ENCODE data around the gene SLC12A6.
"Not testable (repeated sequence)": the region's sequence is repeated elsewhere in the genome, so short reads cannot be mapped to it uniquely, and the experiment has no call there.

Gene SLC12A6

DNA sequence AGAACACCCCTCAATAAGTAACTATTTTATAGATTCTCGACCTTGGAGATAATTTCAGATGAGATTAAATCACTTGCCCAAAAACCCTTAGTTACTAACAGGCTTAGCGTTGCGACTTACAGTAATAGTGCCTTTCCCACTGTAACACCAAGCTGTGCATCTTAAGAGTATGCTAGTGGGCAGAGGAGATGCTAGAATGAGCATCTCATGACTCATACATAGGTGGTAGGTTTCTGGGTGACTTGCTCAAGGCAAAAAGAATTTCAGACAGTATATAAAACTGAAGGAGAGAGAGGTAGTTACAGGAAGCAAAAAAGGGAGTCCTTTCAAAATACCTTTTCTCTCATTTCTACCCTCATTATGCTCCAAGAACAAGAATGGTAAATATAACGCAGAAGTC, 131.6 kb downstream of the SLC12A6 start:
- peak; percentile 19 for DNase-seq (ENCODE audit: low read depth, low spot score)
- no peak overlapping the region for H3K4me3 ChIP-seq (ENCODE audit: low read depth, low read length)
- TF ChIP-seq, protein P1, sequence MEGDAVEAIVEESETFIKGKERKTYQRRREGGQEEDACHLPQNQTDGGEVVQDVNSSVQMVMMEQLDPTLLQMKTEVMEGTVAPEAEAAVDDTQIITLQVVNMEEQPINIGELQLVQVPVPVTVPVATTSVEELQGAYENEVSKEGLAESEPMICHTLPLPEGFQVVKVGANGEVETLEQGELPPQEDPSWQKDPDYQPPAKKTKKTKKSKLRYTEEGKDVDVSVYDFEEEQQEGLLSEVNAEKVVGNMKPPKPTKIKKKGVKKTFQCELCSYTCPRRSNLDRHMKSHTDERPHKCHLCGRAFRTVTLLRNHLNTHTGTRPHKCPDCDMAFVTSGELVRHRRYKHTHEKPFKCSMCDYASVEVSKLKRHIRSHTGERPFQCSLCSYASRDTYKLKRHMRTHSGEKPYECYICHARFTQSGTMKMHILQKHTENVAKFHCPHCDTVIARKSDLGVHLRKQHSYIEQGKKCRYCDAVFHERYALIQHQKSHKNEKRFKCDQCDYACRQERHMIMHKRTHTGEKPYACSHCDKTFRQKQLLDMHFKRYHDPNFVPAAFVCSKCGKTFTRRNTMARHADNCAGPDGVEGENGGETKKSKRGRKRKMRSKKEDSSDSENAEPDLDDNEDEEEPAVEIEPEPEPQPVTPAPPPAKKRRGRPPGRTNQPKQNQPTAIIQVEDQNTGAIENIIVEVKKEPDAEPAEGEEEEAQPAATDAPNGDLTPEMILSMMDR (IDR thresholded peaks at IDR 0.05; ENCODE audit: insufficient read depth, low read length, missing control alignments), result no peak
- POLR2A ChIA-PET, result interaction anchor here (1.0 kb wide), 1 partner anchor 96 kb away, joined by 3 read pairs; no protein-coding TSS in a partner anchor
- CTCF ChIA-PET, result interaction anchor here (1.3 to 14.3 kb wide), 2 partner anchors 94 to 144 kb away, joined by 5 to 324 read pairs; no protein-coding TSS in a partner anchor

DNA sequence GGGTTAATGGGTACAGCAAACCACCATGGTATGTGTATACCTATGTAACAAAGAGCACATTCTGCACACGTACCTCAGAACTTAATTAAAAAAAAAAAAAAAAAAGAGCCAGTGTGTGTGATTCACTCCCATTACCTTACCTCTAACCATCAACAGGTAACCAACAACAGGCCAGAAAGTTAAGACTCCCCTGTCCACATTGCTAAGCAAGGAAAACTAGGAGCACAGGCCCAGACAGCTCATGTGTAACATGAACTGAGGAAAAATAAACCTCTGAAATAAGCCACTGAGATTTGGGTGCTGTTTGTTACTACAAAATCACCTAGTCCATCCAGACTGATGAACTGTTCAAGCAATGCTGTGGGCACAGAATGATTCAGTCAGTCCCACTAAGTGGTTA, 133.6 kb downstream of the SLC12A6 start:
- TF ChIP-seq, protein P1 (IDR thresholded peaks at IDR 0.05; ENCODE audit: insufficient read depth, low read length, missing control alignments), result no peak
- no peak overlapping the region for H3K4me3 ChIP-seq (ENCODE audit: low read depth, low read length)
- CTCF ChIA-PET, result interaction anchor here (1.3 kb wide), 1 partner anchor 94 kb away, joined by 3 read pairs; no protein-coding TSS in a partner anchor
- no peak for DNase-seq (ENCODE audit: low read depth, low spot score)
- POLR2A ChIA-PET, result interaction anchor here (0.6 kb wide), 1 partner anchor 49 kb away, joined by 3 read pairs; no protein-coding TSS in a partner anchor

- DNase-seq (ENCODE audit: low read depth, low spot score), result no peak
- no peak overlapping the region for H3K4me3 ChIP-seq (ENCODE audit: low read depth, low read length)
- TF ChIP-seq, protein P1 (IDR thresholded peaks at IDR 0.05; ENCODE audit: insufficient read depth, low read length, missing control alignments), result no peak
- CTCF ChIA-PET, result interaction anchor here (1.3 kb wide), 1 partner anchor 93 kb away, joined by 3 read pairs; no protein-coding TSS in a partner anchor
- POLR2A ChIA-PET, result no interaction called here
Observed at GRCh38 chr15:34203305-34203704, 134.3 kb downstream of the SLC12A6 start.

DNA sequence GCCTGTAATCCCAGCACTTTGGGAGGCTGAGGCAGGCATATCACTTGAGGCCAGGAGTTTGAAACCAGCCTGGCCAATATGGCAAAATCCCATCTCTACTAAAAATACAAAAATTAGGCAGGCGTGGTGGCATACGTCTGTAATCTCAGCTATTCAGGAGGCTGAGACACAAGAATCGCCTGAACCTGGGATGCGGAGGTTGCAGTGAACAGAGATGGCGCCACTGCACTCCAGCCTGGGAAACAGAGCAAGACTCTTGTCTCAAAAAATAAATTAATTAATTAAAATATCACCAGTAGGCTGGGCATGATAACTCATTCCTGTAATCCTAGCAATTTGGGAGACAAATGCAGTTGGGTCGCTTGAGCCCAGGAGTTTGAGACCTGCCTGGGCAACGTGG, 144.3 kb downstream of the SLC12A6 start:
- H3K4me3 ChIP-seq (ENCODE audit: low read depth, low read length); POLR2A ChIA-PET; DNase-seq (ENCODE audit: low read depth, low spot score): not testable (repeated sequence)
- CTCF ChIA-PET, result interaction anchor here (0.7 to 0.8 kb wide), 2 partner anchors 15 to 83 kb away, joined by 3 read pairs; no protein-coding TSS in a partner anchor

DNA sequence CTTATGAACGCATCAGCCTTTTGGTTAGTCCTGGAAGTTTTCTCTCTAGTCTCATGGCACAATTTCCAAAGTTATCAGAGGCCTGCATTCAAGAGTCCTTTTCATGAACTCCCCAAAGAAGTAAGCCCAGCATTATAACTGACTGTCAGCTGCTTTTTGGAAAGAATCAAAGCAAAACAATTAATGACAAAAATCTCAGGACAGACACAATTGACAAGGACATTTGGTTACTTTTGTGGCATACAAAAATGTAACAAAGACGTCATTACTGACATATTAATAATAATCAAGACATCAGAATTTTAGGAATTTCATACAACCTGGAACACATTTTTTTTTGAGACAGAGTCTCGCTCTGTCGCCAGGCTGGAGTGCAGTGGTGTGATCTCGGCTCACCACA, 148.9 kb downstream of the SLC12A6 start:
- DNase-seq (ENCODE audit: low read depth, low spot score), result no peak
- ChIA-PET CTCF (no interaction called here), POLR2A (no interaction called here)
- TF ChIP-seq, protein P1 (IDR thresholded peaks at IDR 0.05; ENCODE audit: insufficient read depth, low read length, missing control alignments), result no peak
- no peak overlapping the region for H3K4me3 ChIP-seq (ENCODE audit: low read depth, low read length)

DNA sequence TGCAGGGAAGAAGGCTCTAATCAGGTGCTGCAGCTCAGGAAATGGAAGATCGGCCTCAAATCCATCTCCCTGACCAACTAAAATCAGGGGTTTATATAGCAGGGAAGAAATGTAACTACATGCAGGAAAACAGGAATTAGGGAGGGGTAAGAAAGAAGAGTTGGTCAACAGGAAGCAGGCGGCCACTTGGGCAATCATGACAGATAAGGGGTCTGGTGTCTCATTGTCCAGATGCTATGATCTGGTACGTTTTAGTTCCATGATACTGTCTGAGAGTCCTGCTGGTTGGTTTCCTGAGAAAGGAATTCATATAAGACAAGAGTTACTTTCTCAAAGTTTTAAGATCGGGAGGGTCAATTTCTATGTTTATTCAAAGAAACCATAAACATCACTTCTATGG, 151.9 kb downstream of the SLC12A6 start:
- CTCF ChIA-PET, result no interaction called here
- POLR2A ChIA-PET, result no interaction called here
- no peak for DNase-seq (ENCODE audit: low read depth, low spot score)
- no peak overlapping the region for H3K4me3 ChIP-seq (ENCODE audit: low read depth, low read length)
- TF ChIP-seq, protein P1 (IDR thresholded peaks at IDR 0.05; ENCODE audit: insufficient read depth, low read length, missing control alignments), result no peak

DNA sequence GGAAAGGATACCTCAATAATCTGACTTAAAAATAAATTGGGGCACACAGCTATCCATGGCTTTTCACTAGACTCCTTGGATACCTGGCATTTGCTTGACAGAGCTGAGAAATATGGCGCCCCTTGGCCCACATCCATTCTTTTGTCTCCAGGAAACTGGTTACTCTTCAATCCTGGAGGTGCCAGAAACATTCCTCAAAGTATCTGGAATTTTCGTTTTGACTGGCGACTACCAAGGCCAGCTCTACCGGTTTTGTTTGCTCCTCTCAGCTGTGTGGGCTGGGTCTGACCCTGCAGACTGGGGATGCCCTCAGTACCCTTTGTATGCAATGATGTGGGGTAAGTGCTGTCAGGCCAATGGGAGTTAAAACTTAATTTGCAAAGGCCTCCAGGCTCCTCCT, 154.6 kb downstream of the SLC12A6 start:
- DNase-seq (ENCODE audit: low read depth, low spot score), result no peak
- CTCF ChIA-PET, result interaction anchor here (2.0 kb wide), 1 partner anchor 27 kb away, joined by 5 read pairs; the partner anchor contains the start of gene KATNBL1
- POLR2A ChIA-PET, result interaction anchor here (0.6 kb wide), 1 partner anchor 10 kb away, joined by 3 read pairs; no protein-coding TSS in a partner anchor
- TF ChIP-seq, protein P1 (IDR thresholded peaks at IDR 0.05; ENCODE audit: insufficient read depth, low read length, missing control alignments), result no peak
- H3K4me3 ChIP-seq (ENCODE audit: low read depth, low read length), result no peak overlapping the region

Measured in AG04449 (cell line).